H9 (cell line): ENCODE measurements around the gene FAM8A1. TPM values are rescaled to one million over a fixed set of nuclear protein-coding genes. Genes with fewer than 3 reads are reported as not detected.

Experiments
- DNase-seq: peaks from one replicate; pipeline ENCODE4 v3.0.0-alpha.2; 2017
- H2AFZ ChIP-seq: one replicate; pipeline ENCODE4 v1.6.1; 2013; ENCODE audit warnings: mild to moderate bottlenecking, low read length, control low read depth, moderate library complexity
- H2AK5ac ChIP-seq: 2 replicates; pipeline ENCODE4 v1.6.1; 2013; ENCODE audit warnings: low read length, control low read depth, mixed read lengths; ENCODE audit not compliant: insufficient read length
- H2BK120ac ChIP-seq: one replicate; pipeline ENCODE4 v1.6.1; 2013; ENCODE audit warnings: low read depth, mild to moderate bottlenecking, low read length, control low read depth, inconsistent platforms; ENCODE audit not compliant: poor library complexity, severe bottlenecking
- H2BK12ac ChIP-seq: 2 replicates; pipeline ENCODE4 v1.6.1; 2013; ENCODE audit warnings: low read length, control low read depth, mixed read lengths, low read depth; ENCODE audit not compliant: insufficient read length
- H2BK15ac ChIP-seq: 2 replicates; pipeline ENCODE4 v1.6.1; 2013; ENCODE audit warnings: low read depth, low read length, control low read depth
- H2BK20ac ChIP-seq: one replicate; pipeline ENCODE4 v1.6.1; 2013; ENCODE audit warnings: low read depth, mild to moderate bottlenecking, low read length, control low read depth, inconsistent platforms; ENCODE audit not compliant: poor library complexity, severe bottlenecking
- H2BK5ac ChIP-seq: 2 replicates; pipeline ENCODE4 v1.6.1; 2013; ENCODE audit warnings: low read length, control low read depth, mixed read lengths; ENCODE audit not compliant: insufficient read length
- H3K14ac ChIP-seq: 2 replicates; pipeline ENCODE4 v1.6.1; 2013; ENCODE audit warnings: low read length, control low read depth; ENCODE audit not compliant: insufficient read depth
- H3K18ac ChIP-seq: 2 replicates; pipeline ENCODE4 v1.6.1; 2013; ENCODE audit warnings: low read depth, mild to moderate bottlenecking, mixed read lengths, low read length, control low read depth; ENCODE audit not compliant: insufficient read length
- H3K23ac ChIP-seq: 2 replicates; pipeline ENCODE4 v1.6.1; 2013; ENCODE audit warnings: low read length, control low read depth, mixed read lengths, low read depth; ENCODE audit not compliant: insufficient read length
- H3K23me2 ChIP-seq: 2 replicates; pipeline ENCODE4 v1.6.1; 2013; ENCODE audit warnings: low read depth, mild to moderate bottlenecking, mixed read lengths, low read length, control low read depth; ENCODE audit not compliant: insufficient read length, poor library complexity, severe bottlenecking
- H3K27ac ChIP-seq: 2 replicates; pipeline ENCODE4 v1.5.1; 2013; ENCODE audit warnings: low read length, control low read depth, mixed read lengths, low read depth; ENCODE audit not compliant: insufficient read length
- H3K27me3 ChIP-seq: 2 replicates; pipeline ENCODE4 v1.6.1; 2013; ENCODE audit warnings: low read length, control low read depth, inconsistent platforms; ENCODE audit not compliant: insufficient read depth
- H3K4ac ChIP-seq: 2 replicates; pipeline ENCODE4 v1.6.1; 2013; ENCODE audit warnings: low read depth, mild to moderate bottlenecking, control low read depth, inconsistent platforms, low read length, moderate library complexity
- H3K4me1 ChIP-seq: 2 replicates; pipeline ENCODE4 v1.6.1; 2013; ENCODE audit warnings: low read length, control low read depth, inconsistent platforms; ENCODE audit not compliant: insufficient read depth
- H3K4me2 ChIP-seq: 2 replicates; pipeline ENCODE4 v1.6.1; 2013; ENCODE audit warnings: low read length, control low read depth, mixed read lengths; ENCODE audit not compliant: insufficient read length, insufficient read depth
- H3K56ac ChIP-seq: 2 replicates; pipeline ENCODE4 v1.6.1; 2013; ENCODE audit warnings: low read depth, mild to moderate bottlenecking, mixed read lengths, low read length, control low read depth; ENCODE audit not compliant: insufficient read length
- H3K79me1 ChIP-seq: 2 replicates; pipeline ENCODE4 v1.6.1; 2013; ENCODE audit warnings: low read depth, mild to moderate bottlenecking, moderate library complexity, low read length, control low read depth, inconsistent platforms; ENCODE audit not compliant: insufficient read depth, poor library complexity, severe bottlenecking
- H3K79me2 ChIP-seq: 2 replicates; pipeline ENCODE4 v1.6.1; 2013; ENCODE audit warnings: low read length, control low read depth, inconsistent platforms; ENCODE audit not compliant: insufficient read depth
- H3K9ac ChIP-seq: 2 replicates; pipeline ENCODE4 v1.6.1; 2013; ENCODE audit warnings: low read length, control low read depth, mixed read lengths; ENCODE audit not compliant: insufficient read length; ENCODE audit errors: extremely low read depth
- H3K9me3 ChIP-seq: one replicate; pipeline ENCODE4 v1.6.1; 2013; ENCODE audit warnings: low read depth, low read length, inconsistent platforms; ENCODE audit not compliant: control insufficient read depth
- H3T11ph ChIP-seq: one replicate; pipeline ENCODE4 v1.6.1; 2013; ENCODE audit warnings: mild to moderate bottlenecking, low read length, control low read depth, inconsistent platforms
- H4K20me1 ChIP-seq: one replicate; pipeline ENCODE4 v1.6.1; 2013; ENCODE audit not compliant: control insufficient read depth, insufficient read length, insufficient read depth
- H4K5ac ChIP-seq: 2 replicates; pipeline ENCODE4 v1.6.1; 2013; ENCODE audit warnings: low read depth, mild to moderate bottlenecking, mixed read lengths, low read length, control low read depth; ENCODE audit not compliant: insufficient read length
- H4K8ac ChIP-seq: replicated peaks from 2 replicates; pipeline ENCODE4 v1.6.1; 2013; ENCODE audit warnings: low read length, control low read depth, mixed read lengths, low read depth; ENCODE audit not compliant: insufficient read length
- H4K91ac ChIP-seq: 2 replicates; pipeline ENCODE4 v1.6.1; 2013; ENCODE audit warnings: low read depth, mild to moderate bottlenecking, moderate library complexity, mixed read lengths, low read length, control low read depth; ENCODE audit not compliant: insufficient read length
- H3K27ac Mint-ChIP-seq, 3 experiments: 2 replicates in 2 of 3; 3 replicates in 1 of 3; pipeline ENCODE4 v1.8.0; 2020 to 2021; ENCODE audit warnings: mixed read lengths in 3 of 3, mild to moderate bottlenecking in 1 of 3, moderate library complexity in 1 of 3
- H3K27me3 Mint-ChIP-seq: 2 replicates; pipeline ENCODE4 v1.8.0; 2021; ENCODE audit warnings: low read depth, mild to moderate bottlenecking, moderate library complexity, mixed read lengths
- H3K36me3 Mint-ChIP-seq, 3 experiments: 2 replicates in 2 of 3; 3 replicates in 1 of 3; pipeline ENCODE4 v1.8.0; 2020 to 2021; ENCODE audit warnings: low read depth in 3 of 3, mixed read lengths in 3 of 3; ENCODE audit not compliant: insufficient read depth in 1 of 3
- H3K4me1 Mint-ChIP-seq, 2 experiments: 2 replicates each; pipeline ENCODE4 v1.8.0; 2020; ENCODE audit warnings: mixed read lengths in 2 of 2
- H3K4me3 Mint-ChIP-seq, 2 experiments: 2 replicates in 1 of 2; 3 replicates in 1 of 2; pipeline ENCODE4 v1.8.0; 2020 to 2021; ENCODE audit warnings: mild to moderate bottlenecking in 2 of 2, mixed read lengths in 2 of 2, moderate library complexity in 1 of 2
- H3K9me3 Mint-ChIP-seq, 2 experiments: 2 replicates in 1 of 2; 3 replicates in 1 of 2; pipeline ENCODE4 v1.8.0; 2020; ENCODE audit warnings: mild to moderate bottlenecking in 2 of 2, mixed read lengths in 2 of 2, moderate library complexity in 1 of 2
- CTCF ChIP-seq: fragments of 200-600 bp; sonication (generic); conservative IDR thresholded peaks from 3 replicates; pipeline ENCODE4 v1.8.0; 2021; ENCODE audit warnings: antibody characterized with exemption, mild to moderate bottlenecking
- WGBS: extraction: QIAGEN DNeasy Blood & Tissue Kit; methylation state at CpG from one replicate; pipeline ENCODE4 v1.1.7; 2013; ENCODE audit warnings: missing lambda C conversion rate, low lambda C conversion rate, mixed read lengths; ENCODE audit not compliant: insufficient read length; ENCODE audit errors: extremely low coverage; 5-methylcytosine and 5-hydroxymethylcytosine counted together
- total RNA-seq: library from RNA; stranded (reverse); gene quantifications from 2 replicates; pipeline ENCODE4 v1.2.1, GENCODE V29; 2021

The FAM8A1 gene
- total RNA-seq, 1 experiment from 2014 or later: 11.0 TPM

GRCh38 chr6:17612048-17612447 lies 11.9 kb downstream of the FAM8A1 start:
- H3K79me1 ChIP-seq: no peaks in the 10 kb centered on the region
- H3K23ac ChIP-seq: no peak overlapping the region
- no peak overlapping the region for H2BK20ac ChIP-seq
- H3K27me3 ChIP-seq: no peaks in the 10 kb centered on the region
- no peak overlapping the region for H2BK12ac ChIP-seq
- no CpG with 5 or more reads among the region's 4 CpGs for WGBS
- no peak overlapping the region for H2AK5ac ChIP-seq
- no peak overlapping the region for H3K18ac ChIP-seq
- H3T11ph ChIP-seq: no peak overlapping the region
- H3K9ac ChIP-seq: no peak overlapping the region
- H2BK120ac ChIP-seq: no peak overlapping the region
- no peak overlapping the region for H4K5ac ChIP-seq
- Mint-ChIP-seq H3K27ac (peak overlapping the region in 1 of 3 experiments; percentile 69; a peak in 1 of 7 replicates), H3K9me3 (no peaks in the 10 kb centered on the region), H3K27me3 (no peaks in the 10 kb centered on the region), H3K36me3 (peaks cover 4 to 31% (median 25%) of the 10 kb centered on the region in 3 experiments; a peak in 6 of 7 replicates), H3K4me3 (no peak overlapping the region), H3K4me1 (no peaks in the 10 kb centered on the region)
- H3K56ac ChIP-seq: no peak overlapping the region
- no peak overlapping the region for H4K91ac ChIP-seq
- no peak overlapping the region for H2BK5ac ChIP-seq
- no peak overlapping the region for H2AFZ ChIP-seq
- TF ChIP-seq CTCF: no peak
- H2BK15ac ChIP-seq: no peak overlapping the region
- H3K4ac ChIP-seq: no peak overlapping the region
- DNase-seq: no peak
- H3K9me3 ChIP-seq: no peaks in the 10 kb centered on the region
- H3K23me2 ChIP-seq: no peaks in the 10 kb centered on the region
- H4K8ac ChIP-seq: no peak overlapping the region
- H3K79me2 ChIP-seq: no peaks in the 10 kb centered on the region; the same call in 1 of the 2 replicates
- no peak overlapping the region for H3K14ac ChIP-seq
- no peaks in the 10 kb centered on the region for H4K20me1 ChIP-seq
- no peak overlapping the region for H3K4me2 ChIP-seq
- no peaks in the 10 kb centered on the region for H3K4me1 ChIP-seq
- H3K27ac ChIP-seq: no peak overlapping the region
